Ishikawa (cell line): ENCODE results near the gene KIAA1671.

Experiments used
- CEBPB ChIP-seq: IDR thresholded peaks from 2 replicates; pipeline ENCODE4 v1.6.1; 2012
- CREB1 ChIP-seq: IDR thresholded peaks from 2 replicates; pipeline ENCODE4 v1.6.1; 2012; ENCODE audit warnings: low read depth
- EGR1 ChIP-seq: IDR thresholded peaks from 2 replicates; pipeline ENCODE4 v1.6.1; 2012
- EP300 ChIP-seq: IDR thresholded peaks from 2 replicates; pipeline ENCODE4 v1.6.1; 2012; ENCODE audit warnings: borderline replicate concordance
- FOXM1 ChIP-seq: IDR thresholded peaks from 2 replicates; pipeline ENCODE4 v1.6.1; 2012; ENCODE audit warnings: low read depth, borderline replicate concordance
- MAX ChIP-seq: IDR thresholded peaks from 2 replicates; pipeline ENCODE4 v1.6.1; 2012
- NFIC ChIP-seq: IDR thresholded peaks from 2 replicates; pipeline ENCODE4 v1.6.1; 2012
- RAD21 ChIP-seq: IDR thresholded peaks from 2 replicates; pipeline ENCODE4 v1.6.1; 2012; ENCODE audit warnings: low read depth
- REST ChIP-seq: IDR thresholded peaks from 2 replicates; pipeline ENCODE4 v1.6.1; 2012; ENCODE audit warnings: low read depth, mild to moderate bottlenecking
- TAF1 ChIP-seq: IDR thresholded peaks from 2 replicates; pipeline ENCODE4 v1.6.1; 2012; ENCODE audit warnings: low read depth, mild to moderate bottlenecking
- TEAD4 ChIP-seq: IDR thresholded peaks from 2 replicates; pipeline ENCODE4 v1.6.1; 2012
- YY1 ChIP-seq: IDR thresholded peaks from 2 replicates; pipeline ENCODE4 v1.6.1; 2012; ENCODE audit warnings: low read depth
- ZBTB7A ChIP-seq: IDR thresholded peaks from 2 replicates; pipeline ENCODE4 v1.6.1; 2012; ENCODE audit warnings: low read depth

GRCh38 chr22:25134028-25134427 lies 181.5 kb downstream of the KIAA1671 start:
- TF ChIP-seq TEAD4 (no peak), EGR1 (no peak), EP300 (no peak), REST (no peak), FOXM1 (no peak), CREB1 (no peak), CEBPB (no peak), ZBTB7A (no peak), RAD21 (no peak), MAX (no peak), TAF1 (no peak), NFIC (no peak), YY1 (no peak)
